ENCODE measurements around the gene TRAPPC4. TPM values are rescaled to one million over a fixed set of nuclear protein-coding genes. Genes with fewer than 3 reads are reported as not detected.

Gene TRAPPC4
- total RNA-seq, 6 experiments from 2014 or later: 71.7 to 92.6 (median 81.4) TPM

DNA sequence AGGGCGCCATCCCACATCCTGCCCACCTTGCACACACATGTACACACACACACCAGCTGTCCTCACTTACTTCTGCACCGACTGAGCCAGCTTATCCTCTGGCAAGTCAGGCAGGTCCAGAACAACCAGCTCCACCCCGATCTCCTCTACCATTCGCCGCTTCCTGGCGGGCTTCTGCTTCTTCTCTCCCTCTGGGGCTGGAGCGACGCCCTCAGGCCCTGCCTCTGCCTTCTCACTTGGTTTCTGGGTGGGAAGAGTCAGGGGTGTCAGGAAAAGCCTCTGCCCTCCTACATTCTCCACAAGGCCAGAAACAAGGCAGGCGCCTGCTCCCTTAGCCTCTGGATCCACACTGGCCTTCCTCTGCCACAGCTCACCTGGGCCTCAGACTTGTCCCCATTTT lies 30.1 kb downstream of the TRAPPC4 start:
- Mint-ChIP-seq H3K4me3 (no peak overlapping the region), H3K9me3 (no peaks in the 10 kb centered on the region), H3K36me3 (ENCODE audit: low read depth) (peaks cover 54% of the 10 kb centered on the region), H3K27me3 (ENCODE audit: insufficient read depth) (peaks cover 3% of the 10 kb centered on the region; the same call in 1 of the 2 replicates), H3K27ac (no peak overlapping the region; the same call in 1 of the 2 replicates), H3K4me1 (ENCODE audit: low read depth) (no peaks in the 10 kb centered on the region; the same call in 1 of the 2 replicates)
- TF ChIP-seq, protein P1, sequence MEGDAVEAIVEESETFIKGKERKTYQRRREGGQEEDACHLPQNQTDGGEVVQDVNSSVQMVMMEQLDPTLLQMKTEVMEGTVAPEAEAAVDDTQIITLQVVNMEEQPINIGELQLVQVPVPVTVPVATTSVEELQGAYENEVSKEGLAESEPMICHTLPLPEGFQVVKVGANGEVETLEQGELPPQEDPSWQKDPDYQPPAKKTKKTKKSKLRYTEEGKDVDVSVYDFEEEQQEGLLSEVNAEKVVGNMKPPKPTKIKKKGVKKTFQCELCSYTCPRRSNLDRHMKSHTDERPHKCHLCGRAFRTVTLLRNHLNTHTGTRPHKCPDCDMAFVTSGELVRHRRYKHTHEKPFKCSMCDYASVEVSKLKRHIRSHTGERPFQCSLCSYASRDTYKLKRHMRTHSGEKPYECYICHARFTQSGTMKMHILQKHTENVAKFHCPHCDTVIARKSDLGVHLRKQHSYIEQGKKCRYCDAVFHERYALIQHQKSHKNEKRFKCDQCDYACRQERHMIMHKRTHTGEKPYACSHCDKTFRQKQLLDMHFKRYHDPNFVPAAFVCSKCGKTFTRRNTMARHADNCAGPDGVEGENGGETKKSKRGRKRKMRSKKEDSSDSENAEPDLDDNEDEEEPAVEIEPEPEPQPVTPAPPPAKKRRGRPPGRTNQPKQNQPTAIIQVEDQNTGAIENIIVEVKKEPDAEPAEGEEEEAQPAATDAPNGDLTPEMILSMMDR (IDR thresholded peaks at IDR 0.05): no peak
- DNase-seq: no peak

DNA sequence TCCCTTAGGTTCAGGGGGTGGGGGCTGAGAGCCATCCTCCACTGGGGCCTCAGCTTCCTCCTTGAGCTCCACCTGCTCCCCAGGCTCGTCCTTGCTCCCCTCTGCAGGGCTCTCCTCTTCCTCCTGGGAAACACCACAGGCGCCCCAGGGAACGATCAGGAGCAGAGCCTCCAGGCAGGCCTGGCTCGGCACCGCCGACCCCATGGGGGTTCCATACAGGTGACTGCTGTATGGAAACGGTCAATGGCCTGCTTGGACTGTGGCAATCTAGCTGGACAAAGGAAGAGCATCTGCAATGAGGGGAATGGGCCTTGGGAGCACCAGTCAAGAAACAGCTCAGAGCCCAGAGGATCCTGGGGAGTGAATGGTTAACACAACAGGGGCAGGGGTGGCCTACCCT lies 30.5 kb downstream of the TRAPPC4 start:
- TF ChIP-seq, protein P1 (IDR thresholded peaks at IDR 0.05): no peak
- Mint-ChIP-seq H3K4me1 (ENCODE audit: low read depth) (no peaks in the 10 kb centered on the region; the same call in 1 of the 2 replicates), H3K27me3 (ENCODE audit: insufficient read depth) (peaks cover 3% of the 10 kb centered on the region; the same call in 1 of the 2 replicates), H3K36me3 (ENCODE audit: low read depth) (peaks cover 58% of the 10 kb centered on the region), H3K27ac (no peak overlapping the region), H3K4me3 (no peak overlapping the region), H3K9me3 (no peaks in the 10 kb centered on the region)
- DNase-seq: no peak

DNA sequence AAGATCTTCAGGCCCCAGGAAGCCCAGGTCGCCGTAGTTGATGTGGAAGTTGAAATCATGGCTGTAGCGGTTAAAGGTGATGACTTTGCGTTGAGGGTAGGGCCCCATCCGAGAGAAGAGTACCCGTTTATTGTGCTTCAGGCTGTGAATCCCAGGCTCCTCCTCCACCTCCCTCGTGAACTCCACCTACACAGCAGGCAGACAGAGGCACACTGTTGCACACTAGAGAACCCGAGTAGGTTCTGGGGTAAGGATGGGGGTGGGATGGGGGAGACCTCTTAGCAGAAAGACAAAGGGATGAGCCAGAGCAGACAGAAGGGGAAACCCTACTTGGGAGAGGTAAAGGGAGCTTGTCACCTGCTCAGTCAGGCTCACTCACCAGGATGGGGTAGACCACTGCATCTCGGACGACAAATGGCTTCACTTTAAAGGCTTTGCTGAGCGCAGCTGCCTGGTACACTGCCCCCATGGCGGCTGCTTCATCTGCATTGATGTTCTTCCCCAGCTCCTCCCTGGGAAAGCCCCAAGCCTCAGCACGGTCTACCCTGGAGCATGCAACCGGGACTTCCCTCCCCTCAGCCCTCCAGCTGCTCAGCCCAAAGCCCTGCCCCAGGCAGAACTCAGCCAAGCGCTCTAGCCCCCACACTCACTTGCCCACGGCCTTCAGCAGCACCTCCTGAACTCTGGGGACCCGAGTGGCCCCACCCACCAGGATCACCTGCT lies 33.0 kb downstream of the TRAPPC4 start:
- Mint-ChIP-seq H3K27me3 (ENCODE audit: insufficient read depth) (peaks cover 3% of the 10 kb centered on the region), H3K9me3 (no peaks in the 10 kb centered on the region), H3K4me1 (ENCODE audit: low read depth) (peaks cover 17% of the 10 kb centered on the region), H3K36me3 (ENCODE audit: low read depth) (peaks cover 57% of the 10 kb centered on the region), H3K27ac (no peak overlapping the region), H3K4me3 (no peak overlapping the region)
- DNase-seq: no peak
- TF ChIP-seq, protein P1 (IDR thresholded peaks at IDR 0.05): no peak

DNA sequence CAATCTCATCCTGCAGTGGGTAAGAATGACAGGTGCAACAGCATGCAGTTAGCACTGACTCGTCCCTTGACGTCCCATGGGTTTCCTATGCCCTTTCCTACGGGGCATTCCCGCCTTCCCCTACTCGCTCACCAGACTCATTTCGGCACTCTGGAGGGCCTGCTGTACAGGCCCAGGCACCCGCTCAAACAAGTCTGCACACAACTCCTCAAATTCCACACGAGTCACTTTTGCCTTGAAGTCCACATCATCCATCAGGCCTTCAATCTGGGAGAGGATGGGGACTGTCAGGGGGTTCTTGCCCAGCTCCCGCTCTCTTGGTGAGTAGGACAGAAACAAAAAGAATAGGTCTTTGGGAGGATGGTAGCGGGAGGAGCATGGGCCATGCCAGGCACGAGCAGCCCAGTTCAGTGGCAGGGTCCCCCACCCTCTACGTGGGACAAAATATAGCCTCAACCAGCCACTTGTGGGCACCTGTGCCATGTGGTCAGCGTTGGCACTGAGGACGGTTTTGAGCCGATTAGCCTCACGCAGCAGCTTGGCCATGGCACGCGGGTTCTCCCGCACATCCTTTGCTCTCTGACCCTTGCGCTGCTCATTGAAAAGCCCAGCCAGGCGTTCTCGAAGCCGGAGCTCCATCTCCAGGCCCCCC lies 33.7 kb downstream of the TRAPPC4 start:
- no peaks in the 10 kb centered on the region for H3K9me3 Mint-ChIP-seq
- H3K27me3 Mint-ChIP-seq (ENCODE audit: insufficient read depth): peaks cover 3% of the 10 kb centered on the region
- TF ChIP-seq, protein P1 (IDR thresholded peaks at IDR 0.05): no peak
- DNase-seq: no peak
- no peak overlapping the region for H3K27ac Mint-ChIP-seq
- H3K4me3 Mint-ChIP-seq: no peak overlapping the region
- H3K36me3 Mint-ChIP-seq (ENCODE audit: low read depth): peaks cover 53% of the 10 kb centered on the region
- peaks cover 17% of the 10 kb centered on the region for H3K4me1 Mint-ChIP-seq (ENCODE audit: low read depth)

DNA sequence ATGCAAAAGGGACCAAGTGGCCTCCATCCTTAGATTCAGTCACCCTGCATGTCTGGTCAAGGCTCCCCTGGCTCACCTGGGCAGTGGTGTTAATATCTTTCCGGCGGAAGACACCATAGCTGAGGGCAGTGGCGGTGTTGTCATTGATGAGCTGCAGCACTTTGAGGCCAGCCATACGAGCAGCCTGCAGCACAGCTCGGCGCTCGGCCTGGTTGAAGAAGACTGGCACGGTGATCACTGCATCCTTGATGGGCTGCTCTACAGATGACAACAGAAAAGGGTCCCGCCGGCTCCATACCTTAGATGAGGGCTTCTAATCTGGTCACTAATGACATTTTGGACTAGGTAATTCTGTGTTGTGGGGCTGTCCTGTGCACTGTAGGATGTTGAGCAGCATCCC lies 35.9 kb downstream of the TRAPPC4 start:
- Mint-ChIP-seq H3K27ac (no peak overlapping the region), H3K36me3 (ENCODE audit: low read depth) (peaks cover 45% of the 10 kb centered on the region), H3K4me1 (ENCODE audit: low read depth) (peaks cover 29% of the 10 kb centered on the region), H3K4me3 (no peak overlapping the region), H3K27me3 (ENCODE audit: insufficient read depth) (peaks cover 2% of the 10 kb centered on the region), H3K9me3 (no peaks in the 10 kb centered on the region)
- TF ChIP-seq, protein P1 (IDR thresholded peaks at IDR 0.05): no peak
- DNase-seq: no peak
